HepG2 (cell line): ENCODE data around the gene EIF4G2. TPM values are rescaled to one million over a fixed set of nuclear protein-coding genes. Genes with fewer than 3 reads are reported as not detected.

Source experiments
- ASH2L ChIP-seq: fragments of 300-600, 200-600 bp; sonication (generic); IDR thresholded peaks from 2 replicates; pipeline ENCODE4 v1.7.0; 2017; ENCODE audit warnings: low read depth, mild to moderate bottlenecking, moderate library complexity, mixed read lengths, low read length; ENCODE audit not compliant: insufficient read length
- ATF7 ChIP-seq, 2 experiments: fragments of 450-650 bp in 1 of 2; sonication (generic) in 1 of 2; formaldehyde crosslinking in 1 of 2; IDR thresholded peaks; 2 replicates each; pipeline versions ENCODE4 v1.4.0 to v1.6.1; 2016 to 2020; ENCODE audit warnings: antibody characterized with exemption in 1 of 2, mild to moderate bottlenecking in 1 of 2, missing genetic modification reagents in 1 of 2
- BRCA1 ChIP-seq: sonication (generic); formaldehyde crosslinking; IDR thresholded peaks from 2 replicates; pipeline ENCODE4 v1.4.0; 2020; ENCODE audit warnings: missing genetic modification reagents
- CHD2 ChIP-seq: IDR thresholded peaks from 2 replicates; pipeline ENCODE4 v1.6.1; 2011; ENCODE audit warnings: low read depth, low read length, improper control_type of control experiment
- KLF13 ChIP-seq: sonication (generic); formaldehyde crosslinking; IDR thresholded peaks from 2 replicates; pipeline ENCODE4 v1.4.0; 2020; ENCODE audit warnings: mild to moderate bottlenecking, missing genetic modification reagents
- KLF16 ChIP-seq, 2 experiments: sonication (generic) in 1 of 2; formaldehyde crosslinking in 1 of 2; IDR thresholded peaks; 2 replicates each; pipeline versions ENCODE4 v1.6.1 to v1.8.0; 2016 to 2023; ENCODE audit warnings: missing genetic modification reagents in 2 of 2, missing compliant biosample characterization in 1 of 2
- RARG ChIP-seq: sonication (generic); formaldehyde crosslinking; IDR thresholded peaks from 2 replicates; pipeline ENCODE4 v1.4.0; 2020; ENCODE audit warnings: low read depth, mild to moderate bottlenecking, missing genetic modification reagents
- REPIN1 ChIP-seq: sonication (generic); formaldehyde crosslinking; IDR thresholded peaks from 2 replicates; pipeline ENCODE4 v1.8.0; 2022; ENCODE audit warnings: missing genetic modification reagents, low read depth, mild to moderate bottlenecking, borderline replicate concordance
- SETDB1 ChIP-seq: sonication (generic); formaldehyde crosslinking; IDR thresholded peaks from 2 replicates; pipeline ENCODE4 v1.5.1; 2020; ENCODE audit warnings: missing genetic modification reagents, mild to moderate bottlenecking, borderline replicate concordance
- SIX1 ChIP-seq: sonication (generic); formaldehyde crosslinking; IDR thresholded peaks from 2 replicates; pipeline ENCODE4 v1.4.0; 2020; ENCODE audit warnings: missing genetic modification reagents, borderline replicate concordance
- ZBTB7B ChIP-seq: sonication (generic); formaldehyde crosslinking; IDR thresholded peaks from 2 replicates; pipeline ENCODE4 v1.4.0; 2020; ENCODE audit warnings: missing genetic modification reagents
- ZNF20 ChIP-seq: sonication (generic); formaldehyde crosslinking; IDR thresholded peaks from 2 replicates; pipeline ENCODE4 v1.4.0; 2020; ENCODE audit warnings: mild to moderate bottlenecking, moderate library complexity, missing genetic modification reagents
- ZNF337 ChIP-seq: sonication (generic); formaldehyde crosslinking; IDR thresholded peaks from 2 replicates; pipeline ENCODE4 v1.5.1; 2020; ENCODE audit warnings: missing genetic modification reagents, low read depth, mild to moderate bottlenecking, borderline replicate concordance
- ZNF556 ChIP-seq: sonication (generic); formaldehyde crosslinking; IDR thresholded peaks from 2 replicates; pipeline ENCODE4 v1.4.0; 2020; ENCODE audit warnings: mild to moderate bottlenecking, missing genetic modification reagents, borderline replicate concordance
- ZNF710 ChIP-seq: sonication (generic); formaldehyde crosslinking; IDR thresholded peaks from 2 replicates; pipeline ENCODE4 v1.5.0; 2020; ENCODE audit warnings: mild to moderate bottlenecking, missing genetic modification reagents, borderline replicate concordance
- ZSCAN20 ChIP-seq: sonication (generic); formaldehyde crosslinking; IDR thresholded peaks from 2 replicates; pipeline ENCODE4 v1.4.0; 2020; ENCODE audit warnings: missing genetic modification reagents, mild to moderate bottlenecking, borderline replicate concordance
- ZSCAN22 ChIP-seq: sonication (generic); formaldehyde crosslinking; IDR thresholded peaks from 2 replicates; pipeline ENCODE4 v1.4.0; 2020; ENCODE audit warnings: mild to moderate bottlenecking, missing genetic modification reagents
- polyA plus RNA-seq, 8 experiments: library from polyadenylated mRNA; depleted of rRNA in 3 of 8; stranded (reverse) in 7 of 8; unstranded in 1 of 8; fragments of >200 nt; fragmentation: Illumina TruSeq in 4 of 8; extraction: Trizol in 4 of 8; gene quantifications; 2 replicates each; pipeline versions ENCODE4 v1.2.1 to v1.2.3, GENCODE V29; 2011 to 2016; ENCODE audit warnings: low read depth in 4 of 8, missing spikeins in 1 of 8, mixed read lengths in 1 of 8; ENCODE audit not compliant: insufficient read depth in 1 of 8
- total RNA-seq, 5 experiments: library from RNA; depleted of rRNA; stranded (reverse); fragments of >200 nt; fragmentation: Illumina TruSeq; extraction: Trizol; gene quantifications; 2 replicates each; pipeline ENCODE4 v1.2.3, GENCODE V29; 2016; ENCODE audit warnings: low read depth in 1 of 5
- TF ChIP-seq, protein P1 (sequence below): sonication (generic); formaldehyde crosslinking; IDR thresholded peaks from 2 replicates; pipeline ENCODE4 v1.9.0; 2021; ENCODE audit warnings: missing genetic modification reagents, borderline replicate concordance
- TF ChIP-seq, protein P2 (sequence below): sonication (generic); formaldehyde crosslinking; IDR thresholded peaks from 2 replicates; pipeline ENCODE4 v1.4.0; 2020; ENCODE audit warnings: mild to moderate bottlenecking, missing genetic modification reagents
- TF ChIP-seq, protein P3 (sequence below): sonication (generic); formaldehyde crosslinking; IDR thresholded peaks from 2 replicates; pipeline ENCODE4 v1.4.0; 2020; ENCODE audit warnings: missing genetic modification reagents, low read depth, mild to moderate bottlenecking, borderline replicate concordance
- TF ChIP-seq, protein P4 (sequence below): sonication (generic); formaldehyde crosslinking; IDR thresholded peaks from 2 replicates; pipeline ENCODE4 v1.5.0; 2020; ENCODE audit warnings: missing genetic modification reagents

EIF4G2 gene
- total and polyA plus RNA-seq, 2 of the 13 experiments (the other 11 are each of a cell fraction or from before 2014, with no cell fraction given) = 362 to 546 TPM

- TF ChIP-seq, protein P1, sequence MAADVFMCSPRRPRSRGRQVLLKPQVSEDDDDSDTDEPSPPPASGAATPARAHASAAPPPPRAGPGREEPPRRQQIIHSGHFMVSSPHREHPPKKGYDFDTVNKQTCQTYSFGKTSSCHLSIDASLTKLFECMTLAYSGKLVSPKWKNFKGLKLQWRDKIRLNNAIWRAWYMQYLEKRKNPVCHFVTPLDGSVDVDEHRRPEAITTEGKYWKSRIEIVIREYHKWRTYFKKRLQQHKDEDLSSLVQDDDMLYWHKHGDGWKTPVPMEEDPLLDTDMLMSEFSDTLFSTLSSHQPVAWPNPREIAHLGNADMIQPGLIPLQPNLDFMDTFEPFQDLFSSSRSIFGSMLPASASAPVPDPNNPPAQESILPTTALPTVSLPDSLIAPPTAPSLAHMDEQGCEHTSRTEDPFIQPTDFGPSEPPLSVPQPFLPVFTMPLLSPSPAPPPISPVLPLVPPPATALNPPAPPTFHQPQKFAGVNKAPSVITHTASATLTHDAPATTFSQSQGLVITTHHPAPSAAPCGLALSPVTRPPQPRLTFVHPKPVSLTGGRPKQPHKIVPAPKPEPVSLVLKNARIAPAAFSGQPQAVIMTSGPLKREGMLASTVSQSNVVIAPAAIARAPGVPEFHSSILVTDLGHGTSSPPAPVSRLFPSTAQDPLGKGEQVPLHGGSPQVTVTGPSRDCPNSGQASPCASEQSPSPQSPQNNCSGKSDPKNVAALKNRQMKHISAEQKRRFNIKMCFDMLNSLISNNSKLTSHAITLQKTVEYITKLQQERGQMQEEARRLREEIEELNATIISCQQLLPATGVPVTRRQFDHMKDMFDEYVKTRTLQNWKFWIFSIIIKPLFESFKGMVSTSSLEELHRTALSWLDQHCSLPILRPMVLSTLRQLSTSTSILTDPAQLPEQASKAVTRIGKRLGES (CRISPR knock-in tag) = no peak
- TF ChIP-seq, protein P2, sequence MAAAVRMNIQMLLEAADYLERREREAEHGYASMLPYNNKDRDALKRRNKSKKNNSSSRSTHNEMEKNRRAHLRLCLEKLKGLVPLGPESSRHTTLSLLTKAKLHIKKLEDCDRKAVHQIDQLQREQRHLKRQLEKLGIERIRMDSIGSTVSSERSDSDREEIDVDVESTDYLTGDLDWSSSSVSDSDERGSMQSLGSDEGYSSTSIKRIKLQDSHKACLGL (CRISPR knock-in tag) = peak; percentile 84; the same call in 1 of the 2 replicates
- TF ChIP-seq ZBTB7B = no peak; the same call in 1 of the 2 replicates
- TF ChIP-seq RARG (CRISPR knock-in tag) = no peak
- TF ChIP-seq, protein P3, sequence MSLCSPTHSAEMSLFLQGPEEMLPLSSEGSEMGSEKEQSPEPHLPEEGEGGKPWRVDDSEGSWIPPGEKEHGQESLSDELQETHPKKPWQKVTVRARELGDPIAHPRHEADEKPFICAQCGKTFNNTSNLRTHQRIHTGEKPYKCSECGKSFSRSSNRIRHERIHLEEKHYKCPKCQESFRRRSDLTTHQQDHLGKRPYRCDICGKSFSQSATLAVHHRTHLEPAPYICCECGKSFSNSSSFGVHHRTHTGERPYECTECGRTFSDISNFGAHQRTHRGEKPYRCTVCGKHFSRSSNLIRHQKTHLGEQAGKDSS (CRISPR knock-in tag) = peak; percentile 74; the same call in 1 of the 2 replicates
- TF ChIP-seq KLF16 (CRISPR knock-in tag; IDR thresholded peaks at IDR 0.05) = peak in 1 of 2 experiments; percentile 91; a peak in 2 of 4 replicates
- no peak for TF ChIP-seq ZNF710 (CRISPR knock-in tag)
- peak; percentile 96 for TF ChIP-seq ASH2L
- 0 out of 2 replicates have a peak, but pooled peaks have one; percentile 21 for TF ChIP-seq ZNF20 (CRISPR knock-in tag)
- TF ChIP-seq CHD2 = peak; percentile 70; the same call in 1 of the 2 replicates
- TF ChIP-seq ATF7 (IDR thresholded peaks at IDR 0.05) = no peak
- no peak for TF ChIP-seq ATF7 (CRISPR knock-in tag; IDR thresholded peaks at IDR 0.05)
- TF ChIP-seq REPIN1 = peak; percentile 52; the same call in 1 of the 2 replicates
- no peak for TF ChIP-seq SIX1 (CRISPR knock-in tag)
- peak; percentile 80 for TF ChIP-seq BRCA1
- no peak for TF ChIP-seq ZSCAN22 (CRISPR knock-in tag)
- TF ChIP-seq ZSCAN20 (CRISPR knock-in tag) = 0 out of 2 replicates have a peak, but pooled peaks have one; percentile 50
- TF ChIP-seq ZNF337 (CRISPR knock-in tag) = peak; percentile 32; the same call in 1 of the 2 replicates
- TF ChIP-seq SETDB1 = peak; percentile 88; the same call in 1 of the 2 replicates
- TF ChIP-seq KLF13 = peak; percentile 87; the same call in 1 of the 2 replicates
- TF ChIP-seq ZNF556 = peak; percentile 67; the same call in 1 of the 2 replicates
- TF ChIP-seq, protein P4, sequence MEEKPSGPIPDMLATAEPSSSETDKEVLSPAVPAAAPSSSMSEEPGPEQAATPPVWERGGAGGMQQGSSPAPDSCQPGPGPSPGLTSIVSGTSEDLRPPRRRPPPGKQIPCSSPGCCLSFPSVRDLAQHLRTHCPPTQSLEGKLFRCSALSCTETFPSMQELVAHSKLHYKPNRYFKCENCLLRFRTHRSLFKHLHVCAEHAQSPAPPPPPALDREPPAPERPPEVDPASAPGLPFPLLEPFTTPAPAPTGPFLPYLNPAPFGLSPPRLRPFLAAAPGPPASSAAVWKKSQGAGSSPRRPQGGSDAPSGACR (CRISPR knock-in tag) = peak; percentile 91
Measured at GRCh38 chr11:10750838-10751580, 57.7 kb downstream of the EIF4G2 start, which contains the start of gene CTR9 (continued).
